HepG2 (cell line): ENCODE measurements around the gene HTRA2. TPM values are rescaled to one million over a fixed set of nuclear protein-coding genes. Genes with fewer than 3 reads are reported as not detected.
A peak's percentile ranks its signal among the peaks of the same experiment; 100 is the strongest.

Experiments used
- AKAP8 ChIP-seq: sonication (generic); formaldehyde crosslinking; IDR thresholded peaks from 2 replicates; pipeline ENCODE4 v1.5.1; 2020; ENCODE audit warnings: mild to moderate bottlenecking, missing genetic modification reagents
- EZH2 ChIP-seq: conservative IDR thresholded peaks from 2 replicates; pipeline ENCODE4 v1.6.1; 2012; ENCODE audit warnings: mild to moderate bottlenecking, low read depth, low read length, moderate library complexity
- FLYWCH1 ChIP-seq: sonication (generic); formaldehyde crosslinking; IDR thresholded peaks from 2 replicates; pipeline ENCODE4 v1.8.1; 2023; ENCODE audit warnings: mild to moderate bottlenecking, missing genetic modification reagents
- HHEX ChIP-seq: IDR thresholded peaks from 2 replicates; pipeline ENCODE4 v1.6.1; 2016; ENCODE audit warnings: control low read depth
- JDP2 ChIP-seq: sonication (generic); formaldehyde crosslinking; IDR thresholded peaks from 2 replicates; pipeline ENCODE4 v1.8.1; 2022; ENCODE audit warnings: missing genetic modification reagents, borderline replicate concordance
- KLF9 ChIP-seq: IDR thresholded peaks from 2 replicates; pipeline ENCODE4 v1.6.1; 2016; ENCODE audit warnings: low read depth
- MAZ ChIP-seq, 2 experiments: sonication (generic) in 1 of 2; formaldehyde crosslinking in 1 of 2; IDR thresholded peaks; 2 replicates each; pipeline versions ENCODE4 v1.5.0 to v1.6.1; 2012 to 2020; ENCODE audit warnings: low read depth in 2 of 2, mild to moderate bottlenecking in 2 of 2, borderline replicate concordance in 1 of 2, improper control_type of control experiment in 1 of 2, low read length in 1 of 2, missing genetic modification reagents in 1 of 2, moderate library complexity in 1 of 2
- MED13 ChIP-seq: sonication (generic); formaldehyde crosslinking; IDR thresholded peaks from 2 replicates; pipeline ENCODE4 v1.5.0; 2020; ENCODE audit warnings: missing genetic modification reagents
- MZF1 ChIP-seq: sonication (generic); formaldehyde crosslinking; IDR thresholded peaks from 2 replicates; pipeline ENCODE4 v1.8.1; 2023; ENCODE audit warnings: mild to moderate bottlenecking, missing genetic modification reagents, borderline replicate concordance
- SIX4 ChIP-seq: sonication (generic); formaldehyde crosslinking; IDR thresholded peaks from 2 replicates; pipeline ENCODE4 v1.4.0; 2020; ENCODE audit warnings: missing genetic modification reagents
- SP1 ChIP-seq, 2 experiments: fragments of 450-650 bp in 1 of 2; sonication (generic) in 1 of 2; formaldehyde crosslinking in 1 of 2; IDR thresholded peaks; 2 replicates each; pipeline versions ENCODE4 v1.4.0 to v1.6.1; 2016 to 2020; ENCODE audit warnings: missing genetic modification reagents in 1 of 2
- TAF15 ChIP-seq: fragments of 200-400 bp; formaldehyde crosslinking; IDR thresholded peaks from one replicate; pipeline ENCODE4 v1.6.1; 2018; ENCODE audit warnings: mild to moderate bottlenecking, low read depth, low read length; ENCODE audit not compliant: poor library complexity, severe bottlenecking
- USF2 ChIP-seq, 2 experiments: sonication (generic) in 1 of 2; formaldehyde crosslinking in 1 of 2; IDR thresholded peaks; 2 replicates each; pipeline versions ENCODE4 v1.5.1 to v1.6.1; 2011 to 2020; ENCODE audit warnings: borderline replicate concordance in 1 of 2, low read depth in 1 of 2, low read length in 1 of 2, mild to moderate bottlenecking in 1 of 2, missing genetic modification reagents in 1 of 2, moderate library complexity in 1 of 2
- ZC3H4 ChIP-seq: sonication (generic); formaldehyde crosslinking; IDR thresholded peaks from 2 replicates; pipeline ENCODE4 v1.4.0; 2020; ENCODE audit warnings: missing genetic modification reagents, borderline replicate concordance
- ZFX ChIP-seq: sonication (generic); formaldehyde crosslinking; IDR thresholded peaks from 2 replicates; pipeline ENCODE4 v1.4.0; 2020; ENCODE audit warnings: mild to moderate bottlenecking, low read depth, missing genetic modification reagents, moderate library complexity
- ZMYM3 ChIP-seq: sonication (generic); formaldehyde crosslinking; IDR thresholded peaks from 2 replicates; pipeline ENCODE4 v1.5.1; 2020; ENCODE audit warnings: mild to moderate bottlenecking, missing genetic modification reagents
- ZNF576 ChIP-seq: sonication (generic); formaldehyde crosslinking; IDR thresholded peaks from 2 replicates; pipeline ENCODE4 v1.4.0; 2020; ENCODE audit warnings: mild to moderate bottlenecking, missing genetic modification reagents
- ZNF672 ChIP-seq: sonication (generic); formaldehyde crosslinking; IDR thresholded peaks from 2 replicates; pipeline ENCODE4 v1.8.1; 2022; ENCODE audit warnings: missing genetic modification reagents
- ZNF710 ChIP-seq: sonication (generic); formaldehyde crosslinking; IDR thresholded peaks from 2 replicates; pipeline ENCODE4 v1.5.0; 2020; ENCODE audit warnings: mild to moderate bottlenecking, missing genetic modification reagents, borderline replicate concordance
- ZNF740 ChIP-seq: sonication (generic); formaldehyde crosslinking; IDR thresholded peaks from 2 replicates; pipeline ENCODE4 v1.4.0; 2020; ENCODE audit warnings: missing genetic modification reagents
- ZNF761 ChIP-seq: sonication (generic); formaldehyde crosslinking; conservative IDR thresholded peaks from 2 replicates; pipeline ENCODE4 v1.4.0; 2020; ENCODE audit warnings: mild to moderate bottlenecking, missing genetic modification reagents
- polyA plus RNA-seq, 8 experiments: library from polyadenylated mRNA; depleted of rRNA in 3 of 8; stranded (reverse) in 7 of 8; unstranded in 1 of 8; fragments of >200 nt; fragmentation: Illumina TruSeq in 4 of 8; extraction: Trizol in 4 of 8; gene quantifications; 2 replicates each; pipeline versions ENCODE4 v1.2.1 to v1.2.3, GENCODE V29; 2011 to 2016; ENCODE audit warnings: low read depth in 4 of 8, missing spikeins in 1 of 8, mixed read lengths in 1 of 8; ENCODE audit not compliant: insufficient read depth in 1 of 8
- total RNA-seq, 5 experiments: library from RNA; depleted of rRNA; stranded (reverse); fragments of >200 nt; fragmentation: Illumina TruSeq; extraction: Trizol; gene quantifications; 2 replicates each; pipeline ENCODE4 v1.2.3, GENCODE V29; 2016; ENCODE audit warnings: low read depth in 1 of 5
- TF ChIP-seq, protein P1 (sequence below), 2 experiments: fragments of 450-650 bp in 1 of 2; sonication (generic) in 1 of 2; formaldehyde crosslinking; IDR thresholded peaks; 2 replicates each; pipeline versions ENCODE4 v1.5.0 to v1.8.0; 2020 to 2022; ENCODE audit warnings: mild to moderate bottlenecking in 1 of 2, missing genetic modification reagents in 1 of 2

HTRA2 gene
- total and polyA plus RNA-seq, 2 of the 13 experiments (the other 11 are each of a cell fraction or from before 2014, with no cell fraction given): 47.7 to 50.3 TPM

DNA sequence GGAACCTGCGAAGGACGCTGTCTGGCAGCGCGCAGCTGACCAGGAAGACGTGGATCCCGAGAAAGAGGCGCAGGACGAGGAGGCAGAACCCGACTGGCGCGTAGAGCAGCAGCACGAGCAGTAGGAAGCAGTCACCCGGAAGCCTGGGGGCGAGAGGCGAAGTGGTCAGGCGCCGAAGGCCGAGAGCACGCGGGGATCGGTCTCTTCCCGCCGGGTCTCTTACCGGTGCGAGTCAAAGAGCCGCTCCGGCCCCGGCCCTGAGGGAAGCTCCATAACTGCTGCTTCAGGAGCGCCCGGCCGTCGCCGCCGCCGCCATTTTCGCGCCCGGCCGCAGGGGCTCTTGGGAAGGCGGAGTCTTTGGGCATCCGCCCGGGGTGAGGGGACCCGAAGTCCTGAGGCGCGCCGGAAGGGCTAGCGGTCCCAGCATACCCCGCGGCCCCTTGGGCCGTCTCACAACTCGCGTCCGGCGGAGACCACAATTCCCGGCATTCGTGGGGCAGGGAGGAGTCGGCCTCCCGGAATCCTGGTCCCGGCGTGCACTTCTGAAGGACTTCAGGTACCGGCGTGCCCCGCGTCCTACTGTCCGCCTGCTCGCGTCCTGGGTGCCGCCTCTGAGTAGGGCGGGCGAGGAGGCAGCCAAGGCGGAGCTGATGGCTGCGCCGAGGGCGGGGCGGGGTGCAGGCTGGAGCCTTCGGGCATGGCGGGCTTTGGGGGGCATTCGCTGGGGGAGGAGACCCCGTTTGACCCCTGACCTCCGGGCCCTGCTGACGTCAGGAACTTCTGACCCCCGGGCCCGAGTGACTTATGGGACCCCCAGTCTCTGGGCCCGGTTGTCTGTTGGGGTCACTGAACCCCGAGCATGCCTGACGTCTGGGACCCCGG is at the start of gene HTRA2, which contains the start of gene AUP1 (continued):
- TF ChIP-seq ZNF740 (CRISPR knock-in tag): 0 out of 2 replicates have a peak, but pooled peaks have one; percentile 34
- peak; percentile 85 for TF ChIP-seq ZNF761
- no peak for TF ChIP-seq SP1 (IDR thresholded peaks at IDR 0.05)
- TF ChIP-seq SP1 (CRISPR knock-in tag; IDR thresholded peaks at IDR 0.05): peak; percentile 90
- TF ChIP-seq SIX4: no peak
- TF ChIP-seq HHEX (CRISPR knock-in tag): peak; percentile 44; the same call in 1 of the 2 replicates
- TF ChIP-seq ZNF710 (CRISPR knock-in tag): peak; percentile 80
- TF ChIP-seq ZNF672 (CRISPR knock-in tag): no peak
- no peak for TF ChIP-seq EZH2
- TF ChIP-seq ZMYM3 (CRISPR knock-in tag): no peak
- TF ChIP-seq JDP2 (CRISPR knock-in tag): no peak
- no peak for TF ChIP-seq TAF15
- peak; percentile 77; the same call in 1 of the 2 replicates for TF ChIP-seq MED13 (CRISPR knock-in tag)
- TF ChIP-seq USF2 (IDR thresholded peaks at IDR 0.05; ENCODE audit: low read depth, low read length): no peak
- no peak for TF ChIP-seq USF2 (CRISPR knock-in tag; IDR thresholded peaks at IDR 0.05; ENCODE audit: borderline replicate concordance)
- 0 out of 2 replicates have a peak, but pooled peaks have one; percentile 16 for TF ChIP-seq KLF9 (CRISPR knock-in tag)
- 0 out of 2 replicates have a peak, but pooled peaks have one; percentile 3 for TF ChIP-seq ZC3H4 (CRISPR knock-in tag)
- TF ChIP-seq, protein P1, sequence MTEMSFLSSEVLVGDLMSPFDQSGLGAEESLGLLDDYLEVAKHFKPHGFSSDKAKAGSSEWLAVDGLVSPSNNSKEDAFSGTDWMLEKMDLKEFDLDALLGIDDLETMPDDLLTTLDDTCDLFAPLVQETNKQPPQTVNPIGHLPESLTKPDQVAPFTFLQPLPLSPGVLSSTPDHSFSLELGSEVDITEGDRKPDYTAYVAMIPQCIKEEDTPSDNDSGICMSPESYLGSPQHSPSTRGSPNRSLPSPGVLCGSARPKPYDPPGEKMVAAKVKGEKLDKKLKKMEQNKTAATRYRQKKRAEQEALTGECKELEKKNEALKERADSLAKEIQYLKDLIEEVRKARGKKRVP (CRISPR knock-in tag; IDR thresholded peaks at IDR 0.05): no peak; a peak in 1 of 4 replicates
- TF ChIP-seq ZNF576: peak; percentile 88
- TF ChIP-seq MZF1 (CRISPR knock-in tag): no peak
- 0 out of 2 replicates have a peak, but pooled peaks have one; percentile 13 for TF ChIP-seq FLYWCH1 (CRISPR knock-in tag)
- no peak for TF ChIP-seq AKAP8
- peak; percentile 89 for TF ChIP-seq MAZ (IDR thresholded peaks at IDR 0.05; ENCODE audit: borderline replicate concordance, low read depth, low read length)
- TF ChIP-seq MAZ (CRISPR knock-in tag; IDR thresholded peaks at IDR 0.05; ENCODE audit: low read depth): peak; percentile 97
- TF ChIP-seq ZFX (CRISPR knock-in tag): peak; percentile 84
